IPS-NIHi7 (cell line): ENCODE data around the gene SLC47A2.

Source experiments
- DNase-seq: peaks from one replicate; pipeline ENCODE4 v3.0.0; 2012; ENCODE audit warnings: mixed read lengths; ENCODE audit errors: extremely low spot score

Gene SLC47A2

GRCh38 chr17:19646788-19647696 lies 69.3 kb downstream of the SLC47A2 start:
- peak; percentile 26 for DNase-seq

GRCh38 chr17:19645734-19646201 lies 70.6 kb downstream of the SLC47A2 start:
- DNase-seq: peak; percentile 71

GRCh38 chr17:19644493-19645210 lies 71.7 kb downstream of the SLC47A2 start:
- no peak for DNase-seq

DNA sequence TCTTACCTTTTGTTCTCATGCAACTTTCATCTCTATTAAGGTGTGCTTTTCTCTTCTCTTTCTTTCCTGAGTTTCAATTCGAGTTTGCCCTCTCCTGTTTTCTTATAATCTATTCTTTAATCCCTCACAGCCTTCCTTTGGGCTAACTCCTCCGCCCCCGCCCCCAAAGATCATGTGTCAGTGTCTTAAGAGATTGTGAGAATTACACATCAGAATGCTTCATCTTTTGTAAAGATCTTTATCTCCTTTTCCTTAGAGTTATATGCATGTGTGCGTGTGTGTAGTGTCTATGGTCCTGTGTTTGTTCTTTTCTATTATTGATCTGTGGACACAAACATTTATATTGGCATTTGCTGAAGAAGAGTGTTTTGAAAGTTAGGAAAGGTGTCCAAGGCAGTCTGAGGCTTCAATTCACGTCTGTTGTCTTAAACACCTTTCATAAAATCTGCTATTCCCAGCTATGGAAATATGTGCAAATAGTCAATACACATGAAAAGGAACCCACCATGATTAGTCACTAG lies 74.0 kb downstream of the SLC47A2 start:
- DNase-seq: no peak

DNA sequence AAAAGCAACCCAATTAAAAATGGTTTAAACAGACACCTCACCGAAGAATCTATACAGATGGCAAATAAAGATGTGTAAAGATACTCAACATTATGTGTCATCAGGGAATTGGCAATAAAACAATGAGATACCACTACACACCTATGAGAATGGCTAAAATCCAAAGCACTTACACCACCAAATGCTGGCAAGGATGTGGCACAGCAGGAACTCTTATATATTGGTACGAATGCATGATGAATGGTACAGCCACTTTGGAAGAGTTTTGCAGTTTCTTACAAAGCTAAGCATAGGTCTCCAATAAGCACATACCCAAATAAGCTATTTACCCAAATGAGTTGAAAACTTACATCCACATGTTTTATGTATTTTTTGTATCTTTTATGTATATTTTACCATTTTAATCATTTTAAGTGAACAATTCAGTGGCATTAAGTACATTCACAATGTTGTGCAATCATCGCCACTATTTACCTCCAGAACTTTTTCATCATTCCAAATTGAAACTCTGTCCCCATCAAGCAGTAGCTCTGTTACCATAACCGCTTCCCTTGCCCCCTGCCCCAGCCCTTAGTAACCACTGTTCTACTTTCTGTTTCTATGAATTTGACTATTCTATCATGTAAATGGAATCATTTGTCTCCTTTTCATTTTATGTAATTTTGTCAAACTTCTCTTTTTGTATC lies 74.6 kb downstream of the SLC47A2 start:
- DNase-seq: no peak

- DNase-seq: no peak
Observed at GRCh38 chr17:19631905-19632304, 84.5 kb downstream of the SLC47A2 start.

DNA sequence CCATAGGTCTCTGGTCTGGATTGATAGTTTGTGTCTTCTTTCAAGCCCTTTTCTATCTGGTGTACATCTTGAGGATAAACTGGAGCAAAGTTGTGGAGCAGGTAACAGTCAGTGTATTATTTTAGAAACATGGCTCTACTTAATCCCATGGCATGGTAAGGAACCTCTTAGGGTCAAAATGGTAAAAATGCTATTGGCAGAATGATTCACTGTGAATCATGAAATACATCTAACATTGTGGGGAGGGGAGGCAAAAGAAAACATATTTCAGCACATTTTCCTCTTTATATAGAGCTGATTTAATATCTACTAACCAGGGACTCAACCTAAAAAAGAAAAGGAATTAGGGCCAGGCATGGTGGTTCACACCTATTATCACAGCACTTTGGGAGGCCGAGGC lies 85.7 kb downstream of the SLC47A2 start:
- DNase-seq: no peak

GRCh38 chr17:19630035-19630434 lies 86.3 kb downstream of the SLC47A2 start:
- DNase-seq: no peak

DNA sequence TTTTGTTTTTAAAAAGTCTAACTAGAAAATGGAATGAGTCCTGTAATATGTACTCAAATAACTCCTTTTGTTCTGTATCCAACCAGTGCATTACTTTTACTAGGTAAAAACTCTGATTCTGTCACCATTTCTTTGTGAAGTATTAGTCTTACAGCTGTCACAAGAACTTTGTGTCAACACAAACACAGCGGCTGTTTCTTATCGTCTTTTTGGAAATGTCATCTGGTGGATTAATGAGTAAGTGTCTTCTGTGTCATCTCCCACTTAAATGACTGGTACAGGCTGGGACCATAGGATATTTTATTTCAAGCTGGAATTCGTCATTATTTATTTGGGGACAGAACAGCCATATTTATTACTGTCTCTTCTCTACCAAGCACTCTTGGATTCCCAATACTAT lies 86.9 kb downstream of the SLC47A2 start:
- DNase-seq: no peak
